Gastroesophageal sphincter (tissue), 4 donors: ENCODE measurements around the gene DLK1. TPM values are rescaled to one million over a fixed set of nuclear protein-coding genes. Genes with fewer than 3 reads are reported as not detected.

Source experiments
- ATAC-seq: fragments of 150-250 bp; one replicate; pipeline ENCODE4 v1.9.1; 2016; ENCODE audit warnings: mild to moderate bottlenecking, moderate library complexity
- H3K27ac ChIP-seq, 4 donors: fragments of 200-600 bp; sonication (generic) in 3 of 4; 1 replicate in 3 of 4; 2 replicates in 1 of 4; pipeline ENCODE4 v1.5.1; 2016 to 2019
- H3K27me3 ChIP-seq: fragments of 200-600 bp; sonication (generic); one replicate; pipeline ENCODE4 v1.5.1; 2019
- H3K36me3 ChIP-seq, 2 donors: fragments of 200-600 bp; sonication (generic); one replicate each; pipeline ENCODE4 v1.5.1; 2019; ENCODE audit warnings: control low read depth in 1 of 2
- H3K4me1 ChIP-seq, 3 donors: fragments of 200-600 bp; sonication (generic); 1 replicate in 2 of 3; 2 replicates in 1 of 3; pipeline ENCODE4 v1.5.1; 2016 to 2019; ENCODE audit warnings: control low read depth in 2 of 3
- H3K4me3 ChIP-seq, 2 donors: fragments of 200-600 bp; sonication (generic); one replicate each; pipeline ENCODE4 v1.5.1; 2019; ENCODE audit warnings: mild to moderate bottlenecking in 1 of 2, moderate library complexity in 1 of 2
- H3K9me3 ChIP-seq, 3 donors: fragments of 200-600 bp; sonication (generic); one replicate each; pipeline ENCODE4 v1.5.1; 2017 to 2019; ENCODE audit warnings: control low read depth in 2 of 3
- EP300 ChIP-seq: sonication (generic); formaldehyde crosslinking; IDR thresholded peaks from one replicate; pipeline ENCODE4 v1.6.1; 2017; ENCODE audit warnings: antibody characterized with exemption, mild to moderate bottlenecking
- POLR2A ChIP-seq, 2 donors: fragments of 450-650 bp; IDR thresholded peaks; one replicate each; pipeline ENCODE4 v1.6.1; 2017; ENCODE audit warnings: antibody characterized with exemption in 2 of 2, mild to moderate bottlenecking in 2 of 2, moderate library complexity in 1 of 2
- POLR2AphosphoS5 ChIP-seq: sonication (generic); formaldehyde crosslinking; IDR thresholded peaks from one replicate; pipeline ENCODE4 v1.6.1; 2017; ENCODE audit warnings: antibody characterized with exemption
- WGBS, 2 donors: methylation state at CpG; one replicate each; pipeline ENCODE4 v1.1.5; 2018; ENCODE audit warnings: low coverage in 1 of 2; 5-methylcytosine and 5-hydroxymethylcytosine counted together
- total RNA-seq, 4 donors: library from RNA; depleted of rRNA; stranded (reverse); fragments of >200 nt; gene quantifications; one replicate each; pipeline ENCODE4 v1.1.0, GENCODE V29; 2016
- TF ChIP-seq, protein P1 (sequence below), 4 experiments: fragments of 200-600 bp in 2 of 4; fragments of 450-650 bp in 2 of 4; sonication (generic) in 1 of 4; IDR thresholded peaks; one replicate each; pipeline ENCODE4 v1.5.1; 2017 to 2019; ENCODE audit warnings: antibody characterized with exemption in 4 of 4, mild to moderate bottlenecking in 2 of 4, moderate library complexity in 2 of 4

DLK1 gene
- total RNA-seq, 4 donors from 2014 or later, result not detected

DNA sequence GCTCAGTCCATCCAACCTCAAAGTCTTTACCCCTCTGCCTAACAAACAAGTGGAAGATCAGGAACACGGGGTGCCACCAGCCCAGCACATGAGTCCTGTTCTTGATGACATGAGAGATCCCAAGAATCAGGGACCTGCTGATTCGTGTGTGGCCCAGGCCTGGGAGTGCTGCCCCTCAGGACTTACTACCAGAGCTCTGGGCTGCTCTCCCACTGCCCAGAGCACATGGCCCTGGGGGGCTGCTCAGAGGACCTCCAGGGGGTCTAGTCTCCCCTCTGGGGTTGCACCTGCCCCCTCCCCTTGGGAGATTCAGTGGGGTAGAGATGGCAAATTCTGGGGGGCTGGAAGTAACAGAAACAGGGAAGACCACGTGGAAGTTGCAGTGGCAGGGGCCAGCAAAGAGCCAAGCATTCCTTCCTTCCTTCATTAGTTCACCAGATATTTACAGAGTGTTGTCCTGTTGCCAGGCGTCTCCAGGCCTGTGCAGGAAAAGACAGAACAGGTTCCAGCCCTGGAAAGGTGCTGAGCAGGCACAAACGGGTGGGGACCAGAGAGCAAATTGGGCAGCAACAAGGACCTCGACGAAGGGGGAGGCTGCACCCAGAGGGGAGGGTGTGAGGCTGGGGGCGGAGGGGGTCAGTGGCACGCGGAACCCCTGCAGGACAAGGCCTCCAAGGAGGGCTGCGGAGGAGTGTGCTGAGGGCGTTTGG lies 54.1 kb downstream of the DLK1 start:
- ATAC-seq, result no peak
- Histone ChIP-seq H3K27me3 (no peaks in the 10 kb centered on the region), H3K27ac (no peak overlapping the region), H3K4me1 (no peaks in the 10 kb centered on the region), H3K36me3 (no peaks in the 10 kb centered on the region), H3K9me3 (no peaks in the 10 kb centered on the region), H3K4me3 (no peak overlapping the region)
- WGBS, 2 donors, result 85 to 93% methylated on average over 2 to 5 of the region's 12 CpGs
- TF ChIP-seq POLR2AphosphoS5, result no peak
- TF ChIP-seq, protein P1, sequence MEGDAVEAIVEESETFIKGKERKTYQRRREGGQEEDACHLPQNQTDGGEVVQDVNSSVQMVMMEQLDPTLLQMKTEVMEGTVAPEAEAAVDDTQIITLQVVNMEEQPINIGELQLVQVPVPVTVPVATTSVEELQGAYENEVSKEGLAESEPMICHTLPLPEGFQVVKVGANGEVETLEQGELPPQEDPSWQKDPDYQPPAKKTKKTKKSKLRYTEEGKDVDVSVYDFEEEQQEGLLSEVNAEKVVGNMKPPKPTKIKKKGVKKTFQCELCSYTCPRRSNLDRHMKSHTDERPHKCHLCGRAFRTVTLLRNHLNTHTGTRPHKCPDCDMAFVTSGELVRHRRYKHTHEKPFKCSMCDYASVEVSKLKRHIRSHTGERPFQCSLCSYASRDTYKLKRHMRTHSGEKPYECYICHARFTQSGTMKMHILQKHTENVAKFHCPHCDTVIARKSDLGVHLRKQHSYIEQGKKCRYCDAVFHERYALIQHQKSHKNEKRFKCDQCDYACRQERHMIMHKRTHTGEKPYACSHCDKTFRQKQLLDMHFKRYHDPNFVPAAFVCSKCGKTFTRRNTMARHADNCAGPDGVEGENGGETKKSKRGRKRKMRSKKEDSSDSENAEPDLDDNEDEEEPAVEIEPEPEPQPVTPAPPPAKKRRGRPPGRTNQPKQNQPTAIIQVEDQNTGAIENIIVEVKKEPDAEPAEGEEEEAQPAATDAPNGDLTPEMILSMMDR (IDR thresholded peaks at IDR 0.05), result no peak
- TF ChIP-seq EP300, result no peak
- TF ChIP-seq POLR2A (IDR thresholded peaks at IDR 0.05), result no peak

DNA sequence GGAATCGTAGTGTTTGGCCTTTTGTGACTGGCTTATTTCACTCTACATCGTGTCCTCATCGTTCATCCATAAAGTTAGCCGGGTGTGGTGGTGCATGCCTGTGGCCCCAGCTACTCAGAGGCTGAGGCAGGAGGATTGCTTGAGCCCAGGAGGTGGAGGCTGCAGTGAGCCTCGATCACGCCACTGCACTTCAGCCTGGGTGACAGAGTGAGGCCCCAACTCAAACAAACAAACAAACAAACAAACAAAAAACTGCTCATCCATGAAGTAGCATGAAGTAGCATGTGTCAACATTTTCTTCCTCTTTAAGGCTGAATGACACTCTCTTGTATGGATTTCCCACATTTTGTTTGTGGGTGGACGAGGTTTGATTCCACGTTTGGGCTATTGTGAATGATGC lies 55.3 kb downstream of the DLK1 start:
- ATAC-seq, result no peak
- 82 to 94% methylated on average over 3 of the region's 8 CpGs for WGBS, 2 donors
- TF ChIP-seq POLR2AphosphoS5 (no peak), EP300 (no peak)
- TF ChIP-seq, protein P1 (IDR thresholded peaks at IDR 0.05), result no peak

DNA sequence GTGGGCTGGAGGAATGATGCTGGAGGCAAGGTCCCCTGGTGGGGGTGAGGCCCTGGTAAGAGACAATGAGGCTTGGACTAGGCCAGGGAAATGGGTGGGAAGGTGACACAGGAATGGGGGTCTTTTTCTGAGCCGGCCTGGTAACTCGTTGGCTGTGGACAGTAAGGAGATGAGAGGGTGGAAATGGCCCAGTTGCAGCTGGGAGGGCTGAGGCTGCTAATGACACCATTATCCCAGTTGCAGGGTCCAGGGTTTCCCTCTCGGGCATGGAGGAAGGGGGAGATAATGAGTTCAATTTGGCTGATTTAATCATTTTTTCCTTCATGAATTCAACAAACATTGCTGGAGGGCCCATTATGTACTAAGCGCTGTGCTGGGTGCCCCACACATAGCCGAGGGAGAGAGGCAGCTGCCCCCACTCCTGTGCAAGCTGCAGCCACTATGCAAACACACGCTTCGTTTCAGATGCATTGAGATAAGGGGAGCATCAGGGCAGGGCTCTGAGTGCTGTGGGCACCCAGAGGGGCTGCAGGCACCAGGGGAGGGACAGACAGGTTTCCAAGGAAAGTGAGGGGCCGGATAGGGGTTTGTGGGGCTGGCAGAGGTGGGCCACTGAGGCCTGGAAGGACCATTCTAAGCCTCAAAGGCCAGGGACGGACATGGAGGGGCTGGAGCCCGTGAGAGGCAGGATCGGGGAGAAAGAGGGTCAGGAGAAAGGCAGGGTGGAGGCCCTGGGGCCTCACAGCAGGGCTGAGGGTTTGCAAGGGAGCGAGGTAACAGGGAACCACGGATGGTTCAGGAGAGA lies 56.0 kb downstream of the DLK1 start:
- ATAC-seq, result no peak
- Histone ChIP-seq H3K36me3 (no peaks in the 10 kb centered on the region), H3K9me3 (no peaks in the 10 kb centered on the region), H3K27ac (no peak overlapping the region), H3K27me3 (peaks cover 5% of the 10 kb centered on the region), H3K4me3 (no peak overlapping the region), H3K4me1 (no peaks in the 10 kb centered on the region)
- WGBS, 2 donors, result 72 to 80% methylated on average over 11 to 13 of the region's 13 CpGs
- TF ChIP-seq POLR2AphosphoS5 (no peak), POLR2A (IDR thresholded peaks at IDR 0.05) (no peak), EP300 (no peak)
- TF ChIP-seq, protein P1 (IDR thresholded peaks at IDR 0.05), result no peak

More for the DNA sequence above, 55.3 kb downstream of the DLK1 start:
- Histone ChIP-seq H3K27ac (no peak overlapping the region), H3K9me3 (no peaks in the 10 kb centered on the region), H3K4me1 (no peaks in the 10 kb centered on the region), H3K27me3 (peaks cover 2% of the 10 kb centered on the region), H3K36me3 (no peaks in the 10 kb centered on the region), H3K4me3 (no peak overlapping the region)

DNA sequence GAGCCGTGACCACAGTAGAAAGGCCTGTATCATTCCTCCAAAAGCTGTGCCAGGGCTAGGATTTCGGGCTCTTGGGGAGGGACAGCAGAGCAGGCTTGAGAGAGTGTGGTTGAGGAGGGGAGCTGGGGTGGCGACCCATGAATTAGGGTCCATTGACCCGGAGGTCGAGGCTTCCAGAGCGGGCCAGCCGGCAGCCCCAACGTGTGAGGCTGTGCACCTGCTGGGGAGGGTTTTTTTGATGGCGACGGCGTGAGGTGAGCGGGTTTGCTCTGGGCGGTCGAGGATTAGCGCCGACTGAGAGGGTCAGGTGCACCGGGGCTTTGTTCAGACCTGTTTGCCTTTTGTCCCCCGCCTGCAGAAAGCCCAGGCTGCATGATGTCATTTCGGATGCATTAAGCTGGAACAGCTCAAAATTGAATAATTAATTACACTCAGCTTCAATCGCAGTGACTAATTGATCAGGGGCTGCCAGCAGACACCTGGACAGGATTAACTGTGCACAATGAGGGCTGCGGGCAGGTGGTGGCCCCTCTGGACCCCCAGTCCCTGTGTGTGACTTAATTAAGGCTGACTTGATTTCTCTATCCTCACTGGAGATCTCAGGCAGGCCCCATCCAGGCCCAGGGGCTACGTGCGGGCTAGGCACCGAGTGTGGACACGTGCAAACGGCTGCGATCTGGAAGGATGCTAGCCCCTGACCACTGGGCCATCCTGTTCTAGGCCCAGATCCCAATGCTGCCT lies 57.1 kb downstream of the DLK1 start:
- 87 to 92% methylated on average over 7 to 8 of the region's 27 CpGs for WGBS, 2 donors
- H3K36me3 ChIP-seq, result no peaks in the 10 kb centered on the region
- no peaks in the 10 kb centered on the region for H3K4me1 ChIP-seq
- no peak for ATAC-seq
- no peak overlapping the region for H3K4me3 ChIP-seq
- H3K27ac ChIP-seq, result no peak overlapping the region
- H3K27me3 ChIP-seq, result peaks cover 10% of the 10 kb centered on the region
- TF ChIP-seq, protein P1 (IDR thresholded peaks at IDR 0.05), result no peak
- TF ChIP-seq POLR2AphosphoS5, result no peak
- no peak for TF ChIP-seq EP300
- no peak for TF ChIP-seq POLR2A (IDR thresholded peaks at IDR 0.05)
- no peaks in the 10 kb centered on the region for H3K9me3 ChIP-seq
